HG03521 (cell line): ENCODE results near the gene CELSR1.

ENCODE experiments used
- ATAC-seq: cut with Tn5 transposase; IDR thresholded peaks from one replicate; pipeline ENCODE4 v1.9.1; 2021; ENCODE audit warnings: mild to moderate bottlenecking, moderate library complexity; ENCODE audit not compliant: unreplicated experiment

Gene CELSR1

DNA sequence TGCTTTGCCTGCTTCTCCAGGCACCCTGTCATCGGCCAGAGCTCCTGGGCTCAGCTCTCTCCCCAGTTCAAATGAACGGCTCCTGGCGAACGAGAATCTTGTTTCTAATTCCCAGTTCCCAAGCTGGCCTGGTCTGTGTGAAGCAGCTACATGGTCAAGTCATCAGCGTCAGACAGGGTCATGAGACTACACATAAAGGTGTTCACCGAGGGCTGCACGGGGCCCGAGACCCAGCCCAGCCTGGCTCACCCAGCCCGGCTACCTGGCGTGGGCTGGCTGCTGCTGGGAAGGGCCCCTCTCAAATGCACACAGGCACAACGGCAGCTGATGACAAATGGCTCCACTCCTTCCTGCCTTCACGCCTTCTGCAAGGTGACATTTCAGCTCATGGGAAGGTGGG, 14.6 kb upstream of the CELSR1 start:
- ATAC-seq: no peak

DNA sequence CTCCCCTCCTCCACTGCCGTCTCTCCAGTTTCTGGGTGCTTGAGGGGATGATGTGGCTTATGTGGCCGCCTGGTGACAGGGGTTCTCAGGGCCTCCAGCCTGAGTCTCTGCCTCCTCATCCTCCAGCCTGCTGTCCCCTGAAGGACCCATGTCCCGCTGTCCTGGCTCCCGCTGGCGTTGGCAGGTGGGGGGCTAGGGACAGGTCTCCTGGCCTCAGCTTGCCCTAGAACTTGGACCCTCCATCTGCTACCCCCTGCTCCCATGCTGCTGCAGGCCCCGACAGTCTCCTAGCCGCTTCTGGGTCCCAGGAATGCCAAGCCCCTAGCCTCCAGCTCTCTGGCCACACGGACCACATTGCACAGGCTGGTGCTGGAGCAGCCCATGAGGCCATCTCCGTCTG, 13.9 kb upstream of the CELSR1 start:
- ATAC-seq: no peak

DNA sequence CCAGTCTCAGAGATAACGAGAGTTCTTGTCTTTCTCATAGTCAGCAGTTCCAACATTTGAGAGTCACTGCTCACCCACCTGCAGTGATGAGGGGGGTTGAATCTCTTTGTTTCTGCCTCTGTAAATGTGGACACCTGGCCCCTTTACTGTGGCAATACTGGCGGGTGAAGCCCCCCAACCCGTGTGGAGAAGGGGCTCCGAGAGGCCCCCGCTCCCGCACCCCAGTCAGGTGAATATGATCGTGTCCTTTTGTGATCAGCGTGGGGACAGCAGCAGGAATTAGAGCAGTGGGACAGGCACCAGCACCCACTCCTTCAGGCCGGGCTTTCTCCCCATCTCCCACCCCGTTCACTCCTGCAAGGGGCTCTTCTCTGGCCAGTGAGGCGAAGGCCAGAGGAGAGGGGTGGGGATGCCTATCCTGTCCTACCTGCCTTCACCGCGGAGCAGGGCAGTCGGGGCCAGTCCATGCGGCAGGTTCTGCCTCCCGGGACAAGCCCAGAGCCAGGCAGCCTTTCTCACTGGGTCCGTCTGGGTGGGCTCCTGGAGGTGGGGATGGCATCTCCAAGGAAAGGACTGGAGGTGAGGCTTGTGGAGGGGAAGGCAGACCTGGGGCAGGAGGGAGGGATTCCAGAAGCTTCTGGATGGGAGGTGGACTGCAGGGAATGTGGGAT, 12.7 kb upstream of the CELSR1 start:
- ATAC-seq: no peak

DNA sequence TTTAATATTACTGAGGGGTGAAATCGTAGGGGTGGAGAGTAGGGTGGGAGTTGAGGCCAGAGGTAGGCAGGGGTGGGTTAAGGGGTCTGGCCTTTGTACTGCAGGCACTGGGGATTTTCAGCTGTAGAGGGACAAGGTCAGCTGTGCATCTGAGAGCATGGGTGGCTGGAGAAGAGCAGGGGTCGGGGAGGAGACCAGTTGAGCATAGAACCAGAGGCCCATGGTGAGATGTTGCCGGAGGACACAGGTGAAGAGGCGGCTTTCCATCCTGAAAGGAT, 12.1 kb upstream of the CELSR1 start:
- ATAC-seq: no peak

DNA sequence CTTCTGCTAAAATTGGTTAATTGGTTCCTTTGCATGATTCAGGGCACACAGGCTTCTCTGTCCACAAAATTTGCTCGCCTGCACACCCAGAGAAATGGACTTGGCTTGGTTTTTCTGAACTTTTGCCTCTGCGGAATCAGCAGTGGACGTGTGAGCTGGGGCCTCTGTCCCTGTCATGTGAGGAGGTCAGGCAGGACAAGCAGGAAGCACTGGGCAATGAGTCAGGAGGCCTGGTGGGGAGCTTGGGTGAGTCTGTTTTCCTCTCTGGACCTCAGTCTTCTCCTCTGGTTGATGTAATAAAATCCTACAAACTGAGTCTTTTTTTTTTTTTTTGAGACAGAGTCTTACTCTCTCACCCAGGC, 10.4 kb upstream of the CELSR1 start:
- no peak for ATAC-seq

DNA sequence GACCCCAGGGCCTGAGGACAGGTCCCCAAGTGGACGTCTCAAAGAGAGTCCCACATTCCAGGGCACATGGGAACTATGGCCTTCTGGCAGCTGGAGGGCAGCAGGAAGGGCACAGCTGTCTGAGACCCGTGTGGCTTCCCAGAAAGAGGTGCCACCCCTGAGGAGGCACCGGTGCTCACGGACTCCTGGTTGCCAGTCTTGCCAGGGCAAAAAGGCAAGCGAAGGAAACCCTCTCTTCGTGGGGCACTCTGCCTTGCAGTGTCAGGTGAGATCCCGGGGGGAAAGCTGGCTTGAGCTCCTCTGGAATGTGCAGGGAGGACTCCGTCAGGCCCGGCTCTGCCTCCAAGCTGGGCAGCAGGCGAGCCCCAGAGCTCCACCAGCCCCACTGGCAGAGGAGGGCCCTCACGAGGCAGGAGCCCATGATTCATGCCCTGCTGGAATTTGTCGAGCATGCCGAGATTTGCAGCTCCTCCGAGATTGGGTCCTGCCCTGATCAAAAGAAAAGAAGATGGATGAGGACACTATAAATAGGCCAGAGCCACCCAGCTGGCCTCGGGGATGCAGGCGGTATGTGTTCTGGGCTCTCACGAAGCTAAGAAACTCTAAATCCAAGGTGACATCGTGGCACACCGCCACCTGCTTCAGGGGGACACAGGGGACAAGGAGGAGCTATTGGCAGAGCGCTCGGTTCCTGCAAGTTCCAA, 9.9 kb upstream of the CELSR1 start:
- no peak for ATAC-seq

DNA sequence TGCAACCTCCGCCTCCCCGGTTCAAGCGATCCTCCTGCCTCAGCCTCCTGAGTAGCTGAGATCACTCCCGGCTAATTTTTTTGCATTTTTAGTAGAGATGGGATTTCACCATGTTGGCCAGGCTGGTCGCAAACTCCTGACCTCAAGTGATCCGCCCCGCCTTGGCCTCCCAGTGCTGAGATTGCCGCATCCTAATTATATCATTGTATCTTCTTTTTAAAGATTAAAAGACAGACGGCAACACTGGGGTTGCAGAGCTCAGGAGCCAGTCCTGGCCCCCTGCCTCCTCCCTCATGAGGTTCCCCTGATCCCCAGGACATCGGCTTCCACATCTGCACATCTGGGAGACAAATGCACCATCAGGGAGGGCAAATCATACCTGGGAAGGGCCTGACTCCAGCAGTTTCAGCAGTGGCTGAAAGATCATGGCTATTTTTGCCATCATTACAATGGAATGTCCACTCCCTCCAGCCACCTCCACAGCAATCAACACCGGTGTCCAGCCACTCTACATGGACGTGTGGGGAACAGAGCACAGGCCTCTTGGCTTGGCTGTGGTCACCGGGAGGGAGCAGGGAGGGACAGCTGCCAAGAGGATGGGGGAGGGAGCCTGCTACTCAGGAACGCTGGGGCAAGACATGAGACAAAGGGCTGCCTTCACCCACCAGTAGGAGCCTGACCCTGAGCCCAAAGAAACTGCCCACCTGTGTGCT, 9.2 kb upstream of the CELSR1 start:
- no peak for ATAC-seq

DNA sequence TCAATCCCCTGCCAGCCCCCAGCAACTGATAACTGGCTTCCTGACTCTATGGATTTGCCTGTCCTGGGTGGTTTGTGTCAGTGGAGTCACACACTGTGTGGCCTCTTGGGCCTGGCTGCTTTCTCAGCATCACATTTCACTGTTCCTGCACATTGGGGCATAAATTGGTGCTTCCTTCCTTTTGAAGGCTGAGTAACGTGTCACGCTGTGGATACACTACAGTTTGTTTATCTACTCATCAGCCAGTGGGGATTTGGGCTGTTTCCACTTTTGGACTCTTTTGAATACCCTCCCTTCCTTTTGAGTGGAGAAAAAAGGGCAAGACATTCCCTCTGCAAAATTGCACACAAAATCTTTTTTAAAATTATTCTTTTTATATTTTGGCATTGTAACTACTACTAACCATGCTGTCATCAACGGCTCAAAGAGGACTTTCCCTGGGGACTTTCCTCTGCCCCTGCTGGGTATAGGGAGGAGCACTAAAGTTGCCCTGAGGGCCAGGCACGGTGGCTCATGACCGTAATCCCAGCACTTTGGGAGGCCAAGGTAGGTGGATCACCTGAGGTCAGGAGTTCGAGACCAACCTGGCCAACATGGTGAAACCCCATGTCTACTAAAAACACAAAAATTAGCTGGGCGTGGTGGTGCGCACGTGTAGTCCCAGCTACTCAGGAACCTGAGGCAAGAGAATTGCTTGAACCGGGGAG, 7.8 kb upstream of the CELSR1 start:
- no peak for ATAC-seq

DNA sequence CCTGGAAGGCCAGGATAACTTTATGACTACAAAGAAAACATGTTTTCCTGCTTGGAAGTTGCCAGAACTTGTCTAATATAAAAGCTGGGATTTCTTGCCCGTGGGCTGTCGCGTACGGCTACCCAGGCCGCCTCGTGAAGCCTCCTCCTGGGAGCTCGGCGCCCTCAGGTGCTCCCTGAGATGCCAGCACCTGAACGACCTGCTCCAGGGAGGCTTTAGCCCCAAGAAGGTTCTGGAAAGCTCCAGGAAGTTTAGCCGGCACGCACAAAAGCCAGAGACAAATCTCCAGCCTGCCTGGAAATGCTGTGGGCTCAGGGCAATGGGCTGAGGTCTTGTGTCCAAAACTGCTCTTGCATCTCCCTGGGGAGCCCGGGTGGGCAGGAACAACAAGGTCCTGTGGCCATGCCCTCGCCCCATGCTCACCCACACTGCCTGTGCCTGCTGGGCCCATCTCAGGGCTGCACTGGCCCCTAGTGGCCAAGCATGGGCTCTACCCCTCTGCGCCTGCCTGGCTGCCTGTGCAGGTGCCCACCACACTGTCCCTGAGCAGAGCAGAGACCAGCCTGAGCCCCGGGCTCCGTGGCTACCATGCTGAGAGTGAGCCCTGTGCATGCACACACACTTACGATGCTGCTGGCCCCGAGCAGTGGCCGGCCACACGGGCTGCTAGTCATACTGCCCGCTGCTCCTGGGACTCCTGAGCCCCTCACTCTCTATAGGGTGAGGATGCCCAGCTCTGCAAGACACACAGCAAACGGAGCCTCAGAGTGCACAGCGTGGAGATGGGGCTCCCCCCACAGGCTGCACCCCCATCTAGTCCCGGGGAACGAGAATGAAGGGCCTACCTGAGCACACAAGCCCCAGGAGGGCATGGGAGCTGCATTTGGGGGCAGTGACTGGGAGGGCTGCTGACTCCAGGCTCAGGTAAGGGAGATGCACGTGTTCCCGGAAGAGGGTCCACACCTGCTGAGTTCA, 4.9 kb upstream of the CELSR1 start:
- no peak for ATAC-seq

DNA sequence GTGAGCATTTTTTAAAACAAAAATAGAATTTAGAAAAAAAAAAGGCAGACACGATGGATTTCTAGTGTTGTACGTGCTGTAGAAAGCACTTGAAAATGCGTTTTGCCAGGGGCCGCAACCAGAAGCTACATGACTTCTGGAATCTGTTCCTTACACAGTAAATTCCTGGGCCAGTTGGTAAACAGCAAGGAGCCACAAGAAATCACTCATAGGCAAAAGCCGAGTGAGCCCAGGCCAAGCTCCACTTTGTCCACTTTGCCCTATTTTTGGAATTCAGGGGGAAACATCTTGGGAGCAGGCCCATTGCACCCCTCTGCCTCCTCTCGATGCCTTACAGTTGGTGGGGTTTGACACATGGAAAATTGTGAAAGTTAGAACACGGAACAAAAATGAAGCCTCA, 4.1 kb upstream of the CELSR1 start:
- no peak for ATAC-seq

DNA sequence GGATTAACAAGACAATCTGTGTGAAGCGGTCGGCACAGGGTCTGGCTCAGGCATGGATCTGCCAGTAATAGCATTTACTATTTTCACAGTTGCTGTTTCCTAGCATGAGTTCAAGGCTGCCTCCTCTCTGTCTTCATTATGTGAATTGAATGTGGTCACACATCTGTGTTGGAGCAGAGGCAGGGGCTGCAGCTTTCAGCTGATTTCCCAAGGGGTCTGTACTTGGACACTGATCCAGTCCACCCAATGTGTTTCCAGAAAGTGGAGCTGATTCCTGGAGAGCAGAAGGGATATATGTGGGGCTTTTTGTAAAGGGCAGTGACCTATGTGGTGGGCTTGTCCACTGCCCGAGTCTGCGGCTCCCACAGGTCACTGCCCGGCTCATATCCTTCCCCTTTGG, 3.5 kb upstream of the CELSR1 start:
- ATAC-seq: no peak

DNA sequence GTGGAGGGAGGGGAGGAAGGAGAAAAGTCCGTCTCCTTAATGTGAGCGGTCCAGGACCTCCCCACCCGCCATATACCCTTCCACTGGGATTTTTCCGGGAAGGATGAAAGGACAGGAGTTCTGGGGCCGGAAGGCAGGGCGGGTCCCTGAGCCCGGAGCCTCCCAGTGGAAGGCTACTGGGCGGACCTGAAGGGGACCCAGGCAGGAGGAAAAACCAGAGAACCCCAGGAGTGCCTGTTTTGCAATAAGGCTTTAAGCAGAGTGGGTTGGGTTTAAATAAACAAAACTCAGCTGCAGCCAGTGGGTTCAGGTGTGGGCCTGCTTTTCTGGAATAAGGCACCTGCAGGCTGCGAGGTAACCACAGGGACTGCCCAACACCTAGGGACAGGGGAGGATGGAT, 1.7 kb upstream of the CELSR1 start:
- ATAC-seq: no peak

DNA sequence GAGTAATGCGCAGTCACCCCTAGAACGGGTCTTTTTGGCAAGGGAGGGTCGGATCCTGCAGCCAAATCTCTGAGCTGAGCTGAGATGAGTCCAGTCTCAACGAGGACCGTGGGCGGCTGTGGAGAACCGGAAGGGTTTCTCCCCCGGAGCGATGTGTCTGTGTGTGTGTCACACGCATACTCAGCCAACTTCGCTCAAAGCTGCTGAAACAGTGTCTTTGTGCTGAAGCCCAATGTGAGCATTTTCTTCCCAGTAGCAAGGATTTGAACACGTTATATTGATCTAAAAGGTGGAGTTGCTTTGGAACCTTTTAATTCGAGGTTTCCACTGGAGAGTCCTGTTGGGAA, 1.4 kb upstream of the CELSR1 start:
- ATAC-seq: no peak

DNA sequence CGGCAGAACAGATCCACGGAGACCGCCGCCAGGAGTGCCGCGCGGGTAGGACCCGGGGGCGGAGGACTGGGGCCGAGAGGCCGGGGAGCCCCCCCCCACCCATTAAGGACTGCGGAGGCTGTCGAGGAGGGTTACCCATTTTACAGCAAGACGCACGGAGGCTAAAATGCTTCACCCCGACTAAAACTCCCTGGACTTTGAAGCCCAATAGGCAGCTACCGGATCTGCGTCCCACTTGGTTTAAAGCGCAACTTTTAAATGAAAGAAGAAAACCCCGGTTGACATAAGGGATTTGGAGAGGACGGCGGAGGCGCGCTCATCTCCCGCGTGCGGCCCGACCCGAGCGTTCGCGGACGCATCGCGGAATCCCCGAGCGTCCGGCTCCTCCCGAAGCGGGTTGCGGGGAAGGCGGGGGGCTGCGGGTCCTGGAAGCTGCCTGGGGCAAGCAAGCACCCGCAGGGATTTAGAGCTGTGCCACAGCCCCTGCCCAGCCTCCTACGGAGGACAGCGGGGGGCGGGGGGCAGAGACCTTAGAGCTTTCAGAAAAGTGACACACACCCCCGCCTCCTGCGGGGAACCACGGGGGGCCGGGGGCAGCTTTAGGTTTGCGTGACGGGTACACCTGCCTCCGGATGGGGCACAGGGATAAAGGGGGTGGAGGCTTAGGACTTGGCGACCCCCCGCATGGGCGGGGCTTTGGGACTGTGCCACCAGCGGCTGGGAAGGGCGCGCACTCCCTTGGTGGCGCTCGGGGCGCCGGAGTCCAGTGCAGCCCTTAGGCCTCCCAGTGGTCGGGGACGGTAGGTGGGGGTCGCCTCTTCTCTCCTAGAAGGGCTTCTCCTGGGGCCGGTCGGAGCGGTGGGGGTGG, 760 bp upstream of the CELSR1 start:
- ATAC-seq: no peak

DNA sequence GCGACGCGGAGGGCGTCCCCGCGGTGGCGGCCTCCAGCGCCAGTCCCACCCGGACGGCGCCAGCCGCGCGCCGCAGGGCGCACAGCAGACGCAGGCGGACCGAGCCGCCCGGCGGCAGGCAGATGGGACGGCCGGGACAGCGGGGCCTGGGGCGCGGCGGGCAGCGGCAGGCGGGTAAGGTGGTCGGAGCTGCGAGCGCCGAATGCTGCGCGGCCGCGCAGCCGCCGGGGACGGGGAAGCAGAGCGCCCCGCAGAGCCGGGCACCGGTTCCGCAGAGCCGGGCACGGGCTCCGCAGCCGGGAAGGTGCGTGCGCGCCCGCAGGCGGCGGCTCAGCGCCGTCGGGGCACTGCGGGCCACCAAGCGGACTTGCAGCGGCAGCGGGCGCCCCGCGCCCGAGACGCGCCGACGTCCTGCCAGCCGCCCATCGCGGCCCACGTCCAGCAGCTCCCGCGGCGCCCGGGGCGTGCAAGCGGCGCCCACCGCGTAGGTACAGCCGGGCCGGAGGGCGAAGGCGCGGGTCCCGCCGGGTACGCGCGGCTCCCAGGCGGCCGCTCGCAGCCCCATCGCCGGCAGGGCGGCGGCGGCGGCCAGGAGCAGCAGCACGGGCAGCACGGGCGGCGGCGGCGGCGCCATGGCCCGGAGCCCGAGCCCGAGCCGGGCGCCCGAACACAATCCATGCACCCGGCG, 739 bp downstream of the CELSR1 start:
- ATAC-seq: no peak

DNA sequence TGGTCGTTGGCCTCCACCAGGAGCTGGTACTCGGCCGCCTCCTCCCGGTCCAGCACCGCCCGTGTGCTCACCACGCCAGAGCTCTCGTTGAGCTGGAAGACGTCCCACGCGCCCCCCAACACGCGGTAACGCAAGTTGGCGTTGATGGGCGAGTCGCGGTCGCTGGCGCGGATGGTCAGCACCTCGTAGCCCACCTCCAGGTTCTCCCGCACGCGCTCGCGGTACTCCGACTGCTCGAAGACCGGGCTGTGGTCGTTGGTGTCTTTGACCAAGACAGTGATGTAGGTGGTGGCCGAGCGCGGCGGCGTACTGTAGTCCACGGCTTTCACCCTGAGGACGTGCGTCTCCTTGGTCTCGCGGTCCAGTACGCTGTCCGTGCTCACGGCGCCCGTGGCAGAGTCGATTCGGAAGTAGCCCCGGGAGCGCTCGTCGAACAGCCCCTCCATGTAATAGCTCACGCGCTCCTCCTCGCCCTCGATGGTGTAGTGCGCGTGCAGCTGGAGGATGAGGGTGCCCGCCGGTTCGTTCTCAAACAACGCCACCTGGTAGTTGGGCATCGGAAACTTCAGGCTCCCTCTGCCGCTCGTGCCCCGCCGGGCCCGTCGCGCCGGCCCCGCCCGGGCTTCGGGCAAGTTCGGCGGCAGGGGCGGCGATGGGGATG, 1.4 kb downstream of the CELSR1 start:
- ATAC-seq: no peak

DNA sequence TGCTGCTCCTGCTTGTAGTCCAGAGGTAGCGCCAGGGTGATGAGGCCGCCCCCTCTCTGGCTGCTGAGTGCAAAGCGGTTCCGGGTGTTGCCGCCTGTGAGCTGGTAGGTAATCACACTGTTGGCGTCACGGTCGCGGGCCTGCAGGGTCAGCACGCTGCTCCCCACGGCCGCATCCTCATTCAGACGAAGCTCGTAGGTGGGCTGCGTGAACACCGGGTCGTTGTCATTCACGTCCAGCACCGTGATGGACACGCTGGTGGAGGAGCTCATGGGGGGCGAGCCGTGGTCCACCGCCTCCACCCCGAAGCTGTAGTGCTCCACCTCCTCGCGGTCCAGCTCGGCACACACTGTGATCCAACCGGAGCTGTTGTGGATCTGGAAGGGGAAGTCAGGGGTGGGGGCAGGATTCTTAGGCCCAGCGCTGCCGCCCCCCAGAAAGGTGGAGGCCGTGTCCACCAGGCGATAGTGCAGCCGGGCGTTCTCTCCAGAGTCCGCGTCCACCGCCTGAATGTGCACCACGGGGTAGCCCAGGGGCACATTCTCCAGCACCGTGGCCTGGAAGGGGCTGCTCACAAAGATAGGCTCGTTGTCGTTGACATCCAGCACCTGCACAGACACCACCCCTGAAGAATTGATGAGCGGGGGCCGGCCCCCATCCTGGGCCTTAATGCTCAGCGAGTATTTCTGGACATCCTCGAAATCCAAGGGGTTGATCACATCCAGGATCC, 2.4 kb downstream of the CELSR1 start:
- ATAC-seq: no peak

DNA sequence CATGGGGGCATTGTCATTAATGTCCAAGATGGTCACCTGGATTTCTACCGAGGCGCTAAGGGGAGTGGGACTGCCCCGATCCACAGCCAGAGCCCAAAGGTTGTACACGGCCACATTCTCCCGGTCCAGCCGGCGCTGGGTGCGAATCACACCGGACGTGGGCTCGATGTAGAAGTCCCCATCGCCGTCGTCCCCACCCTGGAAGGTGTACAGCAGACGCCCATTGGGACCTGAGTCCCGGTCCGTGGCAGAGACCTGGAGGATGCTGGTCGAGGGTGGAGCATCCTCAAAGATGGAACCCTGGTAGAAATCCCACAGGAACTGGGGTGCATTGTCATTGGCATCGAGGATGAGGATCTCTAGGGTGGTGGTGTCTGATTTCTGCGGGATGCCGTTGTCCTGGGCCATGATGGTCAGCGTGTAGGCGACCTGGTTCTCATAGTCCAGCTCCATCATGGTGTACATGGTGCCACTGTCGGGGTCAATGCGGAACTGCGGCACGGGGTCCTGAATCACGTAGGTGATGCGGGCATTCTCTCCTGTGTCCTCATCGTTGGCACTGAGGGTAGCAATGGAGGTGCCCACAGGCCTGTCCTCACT, 3.1 kb downstream of the CELSR1 start:
- no peak for ATAC-seq
